ENCODE data around the gene PNMA6A. TPM values are rescaled to one million over a fixed set of nuclear protein-coding genes. Genes with fewer than 3 reads are reported as not detected.

The PNMA6A gene
- total and polyA plus RNA-seq, 9 of the 15 experiments (the other 6 are each of a cell fraction or from before 2014, with no cell fraction given), result 0.10 to 6.9 (median 1.3) TPM

DNA sequence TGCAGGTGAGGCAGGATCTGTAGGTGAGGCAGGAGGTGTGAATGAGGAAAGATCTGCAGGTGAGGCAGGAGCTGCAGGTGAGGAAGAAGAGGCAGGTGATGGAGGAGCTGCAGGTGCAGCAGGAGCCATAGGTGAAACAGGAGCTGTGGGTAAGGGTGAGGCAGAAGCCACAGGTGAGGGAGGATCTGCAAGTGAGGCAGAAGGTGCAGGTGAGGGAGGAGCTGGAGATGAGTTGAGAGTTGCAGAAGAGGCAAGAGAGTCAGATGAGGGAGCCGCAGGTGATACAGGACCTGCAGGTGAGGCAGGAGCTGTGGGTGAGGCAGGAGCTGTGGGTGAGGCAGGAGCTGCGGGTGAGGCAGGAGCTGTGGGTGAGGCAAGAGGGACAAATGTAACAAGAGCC, 43.1 kb upstream of the PNMA6A start:
- no peak overlapping the region for H3K9ac ChIP-seq (ENCODE audit: insufficient read depth in 1 of 2, low read depth in 2 of 2, low read length in 2 of 2)
- no peaks in the 10 kb centered on the region for H3K9me1 ChIP-seq (ENCODE audit: control insufficient read depth, insufficient read depth, low read length)
- BruUV-seq (replicated peaks), result no TSS peak
- no peak overlapping the region for H3K4me3 ChIP-seq
- no peaks in the 10 kb centered on the region for H3K79me2 ChIP-seq (ENCODE audit: control insufficient read depth, insufficient read depth, low read length)
- POLR2A ChIA-PET, result no interaction called here
- DNase-seq (ENCODE audit: extremely low read depth in 1 of 4, low spot score in 3 of 4) (no peak), FAIRE-seq (no peak), ATAC-seq (no peak)
- in situ Hi-C loops (cut with MboI), result no loop called here
- no peak overlapping the region for H2AFZ ChIP-seq (ENCODE audit: low read depth, low read length)
- WGBS (ENCODE audit: insufficient coverage, low coverage, missing lambda C conversion rate), result no CpG with 5 or more reads among the region's 2 CpGs
- peaks cover 0 to 6% of the 10 kb centered on the region in 2 experiments; a peak in 2 of 5 replicates for H3K27me3 ChIP-seq (ENCODE audit: control insufficient read depth in 2 of 2, insufficient read depth in 2 of 2, low read length in 2 of 2)
- no peak overlapping the region for H3K27ac ChIP-seq (ENCODE audit: extremely low read depth, low read depth, low read length)
- peaks cover 0 to 10% of the 10 kb centered on the region in 2 experiments; a peak in 2 of 5 replicates for H3K4me1 ChIP-seq (replicated peaks in 1 of 2; ENCODE audit: control insufficient read depth in 2 of 2, insufficient read depth in 2 of 2, low read length in 2 of 2)
- H3K36me3 ChIP-seq (ENCODE audit: control insufficient read depth, insufficient read depth, low read length), result no peaks in the 10 kb centered on the region
- TF ChIP-seq SPI1 (IDR thresholded peaks at IDR 0.05; ENCODE audit: borderline replicate concordance, low read depth, low read length) (no peak), ZNF24 (IDR thresholded peaks at IDR 0.05) (no peak), BCL6 (CRISPR knock-in tag; IDR thresholded peaks at IDR 0.05) (no peak), TCF7L2 (IDR thresholded peaks at IDR 0.05; ENCODE audit: low read depth, low read length) (no peak), CREBBP (IDR thresholded peaks at IDR 0.05; ENCODE audit: low read depth, low read length) (no peak), MEF2D (tag; conservative IDR thresholded peaks at IDR 0.05; ENCODE audit: low read depth) (no peak), RBM39 (optimal IDR thresholded peaks at IDR 0.05; ENCODE audit: low read depth, low read length) (no peak), ZNF197 (CRISPR knock-in tag; IDR thresholded peaks at IDR 0.05; ENCODE audit: low read depth) (no peak)
- TF ChIP-seq, protein P1, sequence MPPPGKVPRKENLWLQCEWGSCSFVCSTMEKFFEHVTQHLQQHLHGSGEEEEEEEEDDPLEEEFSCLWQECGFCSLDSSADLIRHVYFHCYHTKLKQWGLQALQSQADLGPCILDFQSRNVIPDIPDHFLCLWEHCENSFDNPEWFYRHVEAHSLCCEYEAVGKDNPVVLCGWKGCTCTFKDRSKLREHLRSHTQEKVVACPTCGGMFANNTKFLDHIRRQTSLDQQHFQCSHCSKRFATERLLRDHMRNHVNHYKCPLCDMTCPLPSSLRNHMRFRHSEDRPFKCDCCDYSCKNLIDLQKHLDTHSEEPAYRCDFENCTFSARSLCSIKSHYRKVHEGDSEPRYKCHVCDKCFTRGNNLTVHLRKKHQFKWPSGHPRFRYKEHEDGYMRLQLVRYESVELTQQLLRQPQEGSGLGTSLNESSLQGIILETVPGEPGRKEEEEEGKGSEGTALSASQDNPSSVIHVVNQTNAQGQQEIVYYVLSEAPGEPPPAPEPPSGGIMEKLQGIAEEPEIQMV (tag; conservative IDR thresholded peaks at IDR 0.05; ENCODE audit: low read depth), result no peak
- TF ChIP-seq, protein P2, sequence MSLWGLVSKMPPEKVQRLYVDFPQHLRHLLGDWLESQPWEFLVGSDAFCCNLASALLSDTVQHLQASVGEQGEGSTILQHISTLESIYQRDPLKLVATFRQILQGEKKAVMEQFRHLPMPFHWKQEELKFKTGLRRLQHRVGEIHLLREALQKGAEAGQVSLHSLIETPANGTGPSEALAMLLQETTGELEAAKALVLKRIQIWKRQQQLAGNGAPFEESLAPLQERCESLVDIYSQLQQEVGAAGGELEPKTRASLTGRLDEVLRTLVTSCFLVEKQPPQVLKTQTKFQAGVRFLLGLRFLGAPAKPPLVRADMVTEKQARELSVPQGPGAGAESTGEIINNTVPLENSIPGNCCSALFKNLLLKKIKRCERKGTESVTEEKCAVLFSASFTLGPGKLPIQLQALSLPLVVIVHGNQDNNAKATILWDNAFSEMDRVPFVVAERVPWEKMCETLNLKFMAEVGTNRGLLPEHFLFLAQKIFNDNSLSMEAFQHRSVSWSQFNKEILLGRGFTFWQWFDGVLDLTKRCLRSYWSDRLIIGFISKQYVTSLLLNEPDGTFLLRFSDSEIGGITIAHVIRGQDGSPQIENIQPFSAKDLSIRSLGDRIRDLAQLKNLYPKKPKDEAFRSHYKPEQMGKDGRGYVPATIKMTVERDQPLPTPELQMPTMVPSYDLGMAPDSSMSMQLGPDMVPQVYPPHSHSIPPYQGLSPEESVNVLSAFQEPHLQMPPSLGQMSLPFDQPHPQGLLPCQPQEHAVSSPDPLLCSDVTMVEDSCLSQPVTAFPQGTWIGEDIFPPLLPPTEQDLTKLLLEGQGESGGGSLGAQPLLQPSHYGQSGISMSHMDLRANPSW (CRISPR knock-in tag; IDR thresholded peaks at IDR 0.05), result no peak
- TF ChIP-seq, protein P3, sequence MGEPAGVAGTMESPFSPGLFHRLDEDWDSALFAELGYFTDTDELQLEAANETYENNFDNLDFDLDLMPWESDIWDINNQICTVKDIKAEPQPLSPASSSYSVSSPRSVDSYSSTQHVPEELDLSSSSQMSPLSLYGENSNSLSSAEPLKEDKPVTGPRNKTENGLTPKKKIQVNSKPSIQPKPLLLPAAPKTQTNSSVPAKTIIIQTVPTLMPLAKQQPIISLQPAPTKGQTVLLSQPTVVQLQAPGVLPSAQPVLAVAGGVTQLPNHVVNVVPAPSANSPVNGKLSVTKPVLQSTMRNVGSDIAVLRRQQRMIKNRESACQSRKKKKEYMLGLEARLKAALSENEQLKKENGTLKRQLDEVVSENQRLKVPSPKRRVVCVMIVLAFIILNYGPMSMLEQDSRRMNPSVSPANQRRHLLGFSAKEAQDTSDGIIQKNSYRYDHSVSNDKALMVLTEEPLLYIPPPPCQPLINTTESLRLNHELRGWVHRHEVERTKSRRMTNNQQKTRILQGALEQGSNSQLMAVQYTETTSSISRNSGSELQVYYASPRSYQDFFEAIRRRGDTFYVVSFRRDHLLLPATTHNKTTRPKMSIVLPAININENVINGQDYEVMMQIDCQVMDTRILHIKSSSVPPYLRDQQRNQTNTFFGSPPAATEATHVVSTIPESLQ (CRISPR knock-in tag; IDR thresholded peaks at IDR 0.05), result no peak
- TF ChIP-seq, protein P4, sequence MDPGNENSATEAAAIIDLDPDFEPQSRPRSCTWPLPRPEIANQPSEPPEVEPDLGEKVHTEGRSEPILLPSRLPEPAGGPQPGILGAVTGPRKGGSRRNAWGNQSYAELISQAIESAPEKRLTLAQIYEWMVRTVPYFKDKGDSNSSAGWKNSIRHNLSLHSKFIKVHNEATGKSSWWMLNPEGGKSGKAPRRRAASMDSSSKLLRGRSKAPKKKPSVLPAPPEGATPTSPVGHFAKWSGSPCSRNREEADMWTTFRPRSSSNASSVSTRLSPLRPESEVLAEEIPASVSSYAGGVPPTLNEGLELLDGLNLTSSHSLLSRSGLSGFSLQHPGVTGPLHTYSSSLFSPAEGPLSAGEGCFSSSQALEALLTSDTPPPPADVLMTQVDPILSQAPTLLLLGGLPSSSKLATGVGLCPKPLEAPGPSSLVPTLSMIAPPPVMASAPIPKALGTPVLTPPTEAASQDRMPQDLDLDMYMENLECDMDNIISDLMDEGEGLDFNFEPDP (CRISPR knock-in tag; IDR thresholded peaks at IDR 0.05), result no peak
- TF ChIP-seq, protein P5, sequence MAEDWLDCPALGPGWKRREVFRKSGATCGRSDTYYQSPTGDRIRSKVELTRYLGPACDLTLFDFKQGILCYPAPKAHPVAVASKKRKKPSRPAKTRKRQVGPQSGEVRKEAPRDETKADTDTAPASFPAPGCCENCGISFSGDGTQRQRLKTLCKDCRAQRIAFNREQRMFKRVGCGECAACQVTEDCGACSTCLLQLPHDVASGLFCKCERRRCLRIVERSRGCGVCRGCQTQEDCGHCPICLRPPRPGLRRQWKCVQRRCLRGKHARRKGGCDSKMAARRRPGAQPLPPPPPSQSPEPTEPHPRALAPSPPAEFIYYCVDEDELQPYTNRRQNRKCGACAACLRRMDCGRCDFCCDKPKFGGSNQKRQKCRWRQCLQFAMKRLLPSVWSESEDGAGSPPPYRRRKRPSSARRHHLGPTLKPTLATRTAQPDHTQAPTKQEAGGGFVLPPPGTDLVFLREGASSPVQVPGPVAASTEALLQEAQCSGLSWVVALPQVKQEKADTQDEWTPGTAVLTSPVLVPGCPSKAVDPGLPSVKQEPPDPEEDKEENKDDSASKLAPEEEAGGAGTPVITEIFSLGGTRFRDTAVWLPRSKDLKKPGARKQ (CRISPR knock-in tag; IDR thresholded peaks at IDR 0.05), result no peak
- H3K9me3 ChIP-seq (replicated peaks; ENCODE audit: control insufficient read depth, insufficient read depth, low read depth, low read length), result 0 out of 2 replicates have a peak, but pooled peaks cover 2% of the 10 kb centered on the region
- CTCF ChIA-PET (ENCODE audit: low intra/inter-chr PET ratio), result no interaction called here
- H3K4me2 ChIP-seq (ENCODE audit: insufficient read depth, low read length), result no peak overlapping the region
- intact Hi-C loops (cut with micrococcal nuclease), result no loop called here
- no peaks in the 10 kb centered on the region for H4K20me1 ChIP-seq (replicated peaks; ENCODE audit: control insufficient read depth, insufficient read depth, low read length)
